K562 (cell line): Measurements from ENCODE around the gene CHST7.

Experiments
- CHD4 ChIP-seq: fragments of 200-600 bp; sonication (generic); IDR thresholded peaks from 3 replicates; pipeline ENCODE4 v1.6.1; 2012; ENCODE audit warnings: low read depth, mild to moderate bottlenecking, mixed read lengths, low read length, inconsistent platforms; ENCODE audit not compliant: insufficient read depth, insufficient replicate concordance, poor library complexity, severe bottlenecking
- HDAC2 ChIP-seq: fragments of 450-650 bp; IDR thresholded peaks from 2 replicates; pipeline ENCODE4 v1.6.1; 2016; ENCODE audit warnings: mild to moderate bottlenecking
- MAX ChIP-seq: sonication (generic); formaldehyde crosslinking; IDR thresholded peaks from 2 replicates; pipeline ENCODE4 v1.9.0; 2022; ENCODE audit warnings: mild to moderate bottlenecking, missing genetic modification reagents
- MTA1 ChIP-seq: fragments of 450-650 bp; IDR thresholded peaks from 2 replicates; pipeline ENCODE4 v1.6.1; 2017; ENCODE audit warnings: borderline replicate concordance
- MTA2 ChIP-seq: fragments of 450-650 bp; IDR thresholded peaks from 2 replicates; pipeline ENCODE4 v1.6.1; 2016; ENCODE audit warnings: low read depth
- TARDBP ChIP-seq: fragments of 450-650 bp; IDR thresholded peaks from 2 replicates; pipeline ENCODE4 v1.6.1; 2016
- TF ChIP-seq, protein P1 (sequence below): fragments of 250-450 bp; sonication (Bioruptor Pico); IDR thresholded peaks from 2 replicates; pipeline ENCODE4 v1.4.0; 2020; ENCODE audit warnings: mild to moderate bottlenecking

DNA sequence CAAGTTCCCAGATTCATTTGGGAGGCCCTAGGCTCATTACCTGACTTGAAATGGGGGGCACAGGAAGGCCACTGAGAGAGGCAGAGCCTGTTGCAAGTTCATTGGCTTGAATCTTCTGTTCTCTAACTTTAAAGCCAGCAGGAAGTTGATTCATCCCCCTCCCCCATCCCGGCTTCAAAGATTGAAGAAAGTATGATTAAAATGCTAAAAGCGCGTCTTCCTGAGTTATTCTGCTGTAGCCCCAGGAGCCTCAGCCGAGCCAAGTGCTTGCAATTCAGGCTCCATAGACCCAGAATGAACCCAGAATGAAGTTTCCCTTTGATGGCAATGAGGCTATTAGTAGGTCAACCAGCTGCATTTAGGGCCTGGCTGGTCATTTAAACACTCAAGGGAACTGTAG lies 14.7 kb downstream of the CHST7 start:
- no peak for TF ChIP-seq TARDBP
- TF ChIP-seq MAX (CRISPR knock-in tag): no peak
- no peak for TF ChIP-seq HDAC2
- TF ChIP-seq, protein P1, sequence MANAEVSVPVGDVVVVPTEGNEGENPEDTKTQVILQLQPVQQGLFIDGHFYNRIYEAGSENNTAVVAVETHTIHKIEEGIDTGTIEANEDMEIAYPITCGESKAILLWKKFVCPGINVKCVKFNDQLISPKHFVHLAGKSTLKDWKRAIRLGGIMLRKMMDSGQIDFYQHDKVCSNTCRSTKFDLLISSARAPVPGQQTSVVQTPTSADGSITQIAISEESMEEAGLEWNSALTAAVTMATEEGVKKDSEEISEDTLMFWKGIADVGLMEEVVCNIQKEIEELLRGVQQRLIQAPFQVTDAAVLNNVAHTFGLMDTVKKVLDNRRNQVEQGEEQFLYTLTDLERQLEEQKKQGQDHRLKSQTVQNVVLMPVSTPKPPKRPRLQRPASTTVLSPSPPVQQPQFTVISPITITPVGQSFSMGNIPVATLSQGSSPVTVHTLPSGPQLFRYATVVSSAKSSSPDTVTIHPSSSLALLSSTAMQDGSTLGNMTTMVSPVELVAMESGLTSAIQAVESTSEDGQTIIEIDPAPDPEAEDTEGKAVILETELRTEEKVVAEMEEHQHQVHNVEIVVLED: no peak
- no peak for TF ChIP-seq CHD4
- no peak for TF ChIP-seq MTA2
- TF ChIP-seq MTA1: no peak
